ENCODE measurements around the gene MLX.
"Not testable (repeated sequence)": the region's sequence is repeated elsewhere in the genome, so short reads cannot be mapped to it uniquely, and the experiment has no call there.

Gene MLX

DNA sequence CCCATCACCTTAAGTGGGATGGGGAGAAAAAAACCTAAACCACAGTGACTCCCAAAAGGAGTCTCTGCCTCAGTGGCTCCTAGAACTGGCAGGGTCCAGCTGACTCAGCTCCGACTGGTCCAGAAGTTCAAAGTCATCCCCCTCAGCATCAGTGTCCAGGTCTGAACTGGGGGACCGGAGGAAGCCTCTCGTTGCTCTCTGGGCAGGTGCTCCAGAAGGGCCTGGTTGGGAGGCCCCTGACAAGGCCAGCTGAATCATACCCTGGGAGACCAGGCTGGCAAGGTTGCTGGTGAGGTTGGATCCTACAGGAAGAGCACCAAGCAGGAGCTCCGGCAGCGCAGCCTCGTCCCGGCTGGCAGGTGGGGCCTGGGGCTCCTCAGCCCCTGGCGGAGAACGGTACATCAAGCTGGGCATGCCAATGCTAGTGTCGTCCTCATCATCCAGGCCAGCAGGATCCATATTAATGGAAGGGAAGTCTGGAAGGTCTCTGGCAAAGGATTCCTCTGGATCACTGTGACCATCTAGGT, 14.9 kb downstream of the MLX start:
- DNase-seq = no peak

DNA sequence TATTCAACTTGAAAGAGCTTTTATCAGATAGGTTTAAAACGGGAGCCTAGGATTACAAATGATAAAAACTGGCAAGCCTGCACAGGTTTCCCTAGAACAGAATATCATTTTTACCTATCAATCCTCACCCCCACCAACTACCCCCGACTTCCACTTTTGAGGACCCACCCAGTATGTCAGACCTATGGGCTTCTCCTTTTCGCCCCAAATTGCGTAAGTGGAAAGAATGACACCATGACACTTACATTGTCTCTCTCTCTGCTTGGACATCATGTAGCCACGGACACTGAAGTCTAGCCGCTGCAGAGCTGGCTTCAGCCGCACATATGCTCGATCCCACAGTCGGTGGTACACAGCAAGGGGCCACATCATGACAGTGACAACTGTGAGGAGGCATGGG, 18.0 kb downstream of the MLX start:
- DNase-seq = no peak

DNA sequence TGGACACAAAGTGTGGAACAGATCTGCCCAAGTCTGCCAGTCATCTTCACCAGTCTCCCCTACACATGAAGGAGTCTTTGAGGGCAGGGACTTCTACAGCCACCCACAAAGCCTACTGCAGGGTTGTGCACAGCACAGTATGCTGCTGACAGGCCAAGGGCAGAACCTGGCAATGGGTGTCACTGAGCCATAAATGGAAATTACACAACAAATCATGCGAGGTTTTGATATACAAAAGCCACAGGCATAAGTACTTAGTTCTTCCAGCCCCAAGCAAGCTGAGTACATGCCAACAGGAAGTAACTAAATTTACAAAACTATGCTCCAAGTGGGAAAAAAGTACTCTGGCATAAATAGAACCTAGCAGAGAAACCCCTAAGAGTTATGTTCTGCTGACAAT, 18.5 kb downstream of the MLX start:
- DNase-seq = no peak

DNA sequence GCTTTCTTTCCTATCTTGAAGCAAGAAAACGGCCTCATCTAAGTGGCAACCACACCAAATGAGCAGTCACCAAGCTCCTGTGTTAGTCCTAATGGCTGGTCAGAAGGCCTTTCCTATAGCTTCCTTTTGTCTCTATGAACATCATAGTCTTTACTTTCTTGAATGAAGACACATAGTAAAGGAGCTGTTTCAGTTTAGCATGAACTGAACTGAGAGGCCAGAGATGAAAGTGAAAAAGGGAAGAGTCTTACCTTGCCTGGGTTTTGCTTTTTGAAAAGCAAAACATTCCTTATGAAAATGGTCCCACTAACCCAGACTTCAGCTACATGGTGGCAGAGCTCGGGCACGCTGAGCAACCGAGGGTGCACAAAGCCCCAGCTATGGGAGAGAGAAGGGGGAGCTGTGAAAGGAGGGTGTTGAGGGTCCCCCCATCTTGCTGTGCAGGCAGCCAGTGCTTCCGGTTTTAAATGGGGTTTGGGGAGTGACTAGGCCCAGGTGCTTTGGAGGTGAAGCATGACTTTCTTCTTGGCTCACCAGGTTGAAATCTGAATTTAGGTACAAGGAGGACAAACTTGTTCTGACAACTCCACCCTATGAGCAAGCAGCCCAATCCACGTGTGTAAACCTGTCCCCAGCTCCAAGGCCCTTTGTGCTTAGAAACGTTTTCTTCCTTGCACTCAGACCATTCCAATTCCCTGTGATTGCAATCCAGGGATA, 19.8 kb downstream of the MLX start:
- no peak for DNase-seq

DNA sequence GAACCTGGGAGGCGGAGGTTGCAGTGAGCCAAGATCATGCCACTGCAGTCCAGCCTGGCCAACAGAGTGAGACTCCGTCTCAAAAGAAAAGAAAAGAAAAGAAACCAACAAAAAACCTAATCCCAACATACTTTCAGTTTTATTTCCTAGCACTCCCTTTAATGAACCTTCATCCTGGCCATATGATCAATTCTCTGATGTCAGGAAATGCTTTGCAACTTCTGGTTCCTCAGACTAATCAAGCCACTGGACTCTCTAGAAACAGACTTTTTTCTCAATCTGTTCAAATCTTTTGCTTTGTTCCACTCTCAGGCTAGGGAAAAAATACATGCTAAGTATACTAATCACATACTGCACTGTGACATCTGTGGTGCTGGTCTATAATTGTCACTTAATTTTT, 24.0 kb downstream of the MLX start:
- no peak for DNase-seq

DNA sequence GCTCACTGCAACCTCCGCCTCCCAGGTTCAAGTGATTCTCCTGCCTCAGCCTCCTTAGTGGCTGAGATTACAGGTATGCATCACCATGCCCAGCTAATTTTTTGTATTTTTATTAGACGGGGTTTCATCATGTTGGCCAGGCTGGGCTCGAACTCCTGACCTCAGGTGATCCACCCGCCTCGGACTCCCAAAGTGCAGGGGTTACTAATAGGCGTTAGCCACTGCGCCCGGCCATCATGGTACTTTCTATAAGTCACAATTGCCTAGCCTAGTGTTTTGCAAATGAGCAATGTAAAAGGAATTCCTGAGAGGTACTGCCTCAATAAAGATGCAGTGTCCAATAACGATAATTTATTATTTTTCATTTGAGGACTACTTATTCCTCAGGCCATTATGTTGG, 24.5 kb downstream of the MLX start:
- DNase-seq = no peak

DNA sequence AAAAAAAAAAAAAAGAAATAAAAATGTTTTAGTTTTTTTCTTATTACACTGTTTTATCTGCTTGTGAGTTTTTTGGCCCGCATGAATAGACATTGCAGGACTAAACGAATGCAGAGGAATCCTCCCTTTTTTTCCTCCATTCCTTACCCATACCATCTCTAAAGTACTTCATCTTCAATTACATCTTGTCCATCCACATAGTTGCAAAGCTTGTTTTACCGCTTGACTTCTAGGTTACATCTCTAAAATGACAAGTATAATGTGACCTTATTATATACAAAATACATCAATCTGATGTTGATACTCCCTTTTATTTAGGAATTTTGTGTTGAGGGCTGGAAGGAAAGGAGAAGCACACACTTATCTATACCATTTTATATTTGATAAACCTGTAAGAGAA, 29.5 kb downstream of the MLX start:
- DNase-seq = no peak

DNA sequence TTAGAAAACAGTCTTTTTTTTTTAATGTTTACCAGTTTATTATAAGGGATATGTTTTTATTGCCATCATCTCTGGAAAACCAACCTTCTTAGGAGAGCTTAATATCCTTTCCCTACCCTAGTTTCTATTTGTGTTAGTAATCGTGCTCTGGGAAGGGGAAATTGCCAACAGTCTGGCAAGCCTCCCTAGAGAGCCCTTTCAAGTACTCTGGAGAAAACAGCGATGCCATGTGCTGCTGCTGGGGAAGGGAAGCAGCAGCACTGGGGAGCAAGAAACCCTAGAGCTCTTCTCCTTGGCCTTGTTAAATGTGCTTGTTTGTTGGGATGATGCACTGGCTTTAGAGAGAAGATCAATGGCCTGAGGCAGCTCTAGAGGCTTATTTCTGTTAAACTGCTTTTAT, 32.0 kb downstream of the MLX start:
- DNase-seq = peak in 1 of 2 experiments; percentile 6

DNA sequence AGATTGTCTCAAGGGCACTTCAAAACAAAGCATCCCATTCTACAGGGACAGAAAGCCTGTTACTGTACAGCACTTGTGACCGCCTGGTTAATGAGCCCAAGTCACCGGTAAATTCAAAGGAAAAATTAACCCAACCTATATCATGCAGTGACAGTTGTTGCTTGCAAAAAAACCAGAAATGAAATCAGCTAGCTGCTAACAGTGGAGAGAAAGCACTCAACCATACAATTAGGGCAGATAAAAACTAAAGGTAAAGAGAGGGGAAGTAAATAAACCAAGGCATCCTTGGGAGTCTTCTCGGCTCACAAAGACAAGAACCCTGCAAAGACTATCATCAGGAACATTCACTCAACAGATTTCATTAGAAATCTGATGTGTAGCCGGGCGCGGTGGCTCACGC, 36.4 kb downstream of the MLX start:
- no peak for DNase-seq

DNA sequence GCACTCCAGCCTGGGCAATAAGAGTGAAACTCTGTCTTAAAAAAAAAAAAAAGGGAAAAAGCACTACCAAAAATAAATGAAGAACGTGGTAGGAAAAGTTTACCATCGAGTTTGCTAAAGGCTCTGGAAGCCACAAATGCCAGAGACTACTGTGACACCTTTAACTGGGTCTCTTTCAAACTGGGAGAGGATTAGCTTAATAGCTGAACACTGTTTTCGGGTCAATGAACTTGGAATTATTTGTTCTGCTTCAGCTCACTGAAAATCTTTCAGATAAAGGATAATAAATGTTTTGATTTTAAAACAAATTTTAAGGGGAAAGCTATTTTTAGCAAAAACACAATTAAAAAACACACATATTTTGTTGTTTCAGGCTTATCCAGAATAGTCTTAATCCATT, 40.9 kb downstream of the MLX start:
- no peak for DNase-seq

DNA sequence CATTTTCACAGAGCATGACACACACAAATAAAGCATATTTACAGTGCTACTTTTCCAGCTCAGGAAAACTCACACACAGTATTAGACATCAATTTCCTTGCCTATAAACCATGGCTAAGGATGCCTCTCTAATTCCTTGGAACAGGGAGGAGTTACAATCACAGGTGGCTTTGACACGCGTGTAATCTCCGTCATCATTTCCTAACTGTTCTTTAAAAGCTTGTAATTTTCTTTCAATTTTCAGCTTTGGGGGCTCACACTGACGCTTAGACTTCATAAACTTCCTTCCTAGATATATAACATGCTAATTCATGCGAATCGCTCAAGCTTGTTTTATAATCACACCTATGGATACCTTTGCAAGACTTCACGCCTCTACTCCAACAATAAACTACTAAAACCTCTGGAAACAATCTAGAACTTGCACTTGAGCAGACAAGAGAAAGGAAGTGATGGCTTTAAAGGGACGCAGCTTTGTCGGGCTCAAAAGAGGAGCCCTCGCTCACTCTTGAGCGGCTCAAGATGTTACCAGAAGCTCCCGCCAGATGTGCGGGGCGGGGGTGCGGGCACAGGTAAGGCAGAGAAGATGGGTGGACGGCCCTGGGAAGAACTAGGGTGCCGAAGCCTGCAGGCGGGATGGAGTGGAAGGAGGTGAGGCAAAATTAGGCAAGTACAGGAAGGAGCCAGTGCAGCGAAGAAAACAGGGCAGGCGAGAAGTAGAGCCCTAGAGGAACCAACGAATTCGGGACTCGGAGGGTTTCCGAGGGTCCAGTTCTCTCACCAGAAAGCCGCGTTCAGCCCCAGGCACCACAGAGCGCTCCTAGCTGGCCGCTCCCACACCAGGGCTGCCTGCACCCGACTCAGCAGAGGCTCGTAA, 41.6 kb downstream of the MLX start:
- DNase-seq = peak; percentile 28 to 43

DNA sequence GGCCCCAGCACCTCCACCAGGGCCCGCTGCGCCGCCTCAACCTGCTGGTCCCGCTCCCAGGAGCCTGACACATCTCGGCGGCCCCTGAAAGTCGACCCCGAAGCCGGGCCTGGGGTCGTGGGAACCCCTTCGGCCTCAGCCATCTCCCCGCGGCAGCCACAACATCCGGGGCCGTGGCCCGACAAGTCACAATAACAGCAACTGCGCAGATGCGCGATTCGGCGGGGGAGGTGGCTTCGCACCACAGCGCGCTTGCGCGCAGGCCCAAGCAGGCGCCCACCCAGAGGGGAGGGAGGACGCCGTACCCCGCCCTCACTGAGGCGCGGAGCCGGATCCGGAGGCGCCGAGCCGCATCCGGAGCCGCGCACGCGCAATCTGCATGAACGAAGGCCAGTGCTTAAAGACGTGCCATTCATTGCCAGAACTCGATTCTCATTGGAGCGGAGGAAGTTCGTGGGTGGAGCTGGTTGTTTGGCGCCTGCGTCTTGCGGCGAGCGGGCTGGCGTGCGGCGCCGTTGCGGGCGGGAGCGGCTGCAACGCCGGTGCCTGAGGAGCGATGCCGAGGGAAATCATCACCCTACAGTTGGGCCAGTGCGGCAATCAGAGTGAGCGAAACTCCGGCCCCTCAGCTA, 42.4 kb downstream of the MLX start, which contains the start of the genes RETREG3 and TUBG1:
Gene RETREG3, minus strand, starts transcription at position 193 of the 632 bp plus-strand sequence. Its CDS starts 50 bp downstream, at position 143.
Gene TUBG1, plus strand, starts transcription at position 502 of the 632 bp plus-strand sequence. Its CDS starts 55 bp downstream, at position 557.
- peak; percentile 98 for DNase-seq

DNA sequence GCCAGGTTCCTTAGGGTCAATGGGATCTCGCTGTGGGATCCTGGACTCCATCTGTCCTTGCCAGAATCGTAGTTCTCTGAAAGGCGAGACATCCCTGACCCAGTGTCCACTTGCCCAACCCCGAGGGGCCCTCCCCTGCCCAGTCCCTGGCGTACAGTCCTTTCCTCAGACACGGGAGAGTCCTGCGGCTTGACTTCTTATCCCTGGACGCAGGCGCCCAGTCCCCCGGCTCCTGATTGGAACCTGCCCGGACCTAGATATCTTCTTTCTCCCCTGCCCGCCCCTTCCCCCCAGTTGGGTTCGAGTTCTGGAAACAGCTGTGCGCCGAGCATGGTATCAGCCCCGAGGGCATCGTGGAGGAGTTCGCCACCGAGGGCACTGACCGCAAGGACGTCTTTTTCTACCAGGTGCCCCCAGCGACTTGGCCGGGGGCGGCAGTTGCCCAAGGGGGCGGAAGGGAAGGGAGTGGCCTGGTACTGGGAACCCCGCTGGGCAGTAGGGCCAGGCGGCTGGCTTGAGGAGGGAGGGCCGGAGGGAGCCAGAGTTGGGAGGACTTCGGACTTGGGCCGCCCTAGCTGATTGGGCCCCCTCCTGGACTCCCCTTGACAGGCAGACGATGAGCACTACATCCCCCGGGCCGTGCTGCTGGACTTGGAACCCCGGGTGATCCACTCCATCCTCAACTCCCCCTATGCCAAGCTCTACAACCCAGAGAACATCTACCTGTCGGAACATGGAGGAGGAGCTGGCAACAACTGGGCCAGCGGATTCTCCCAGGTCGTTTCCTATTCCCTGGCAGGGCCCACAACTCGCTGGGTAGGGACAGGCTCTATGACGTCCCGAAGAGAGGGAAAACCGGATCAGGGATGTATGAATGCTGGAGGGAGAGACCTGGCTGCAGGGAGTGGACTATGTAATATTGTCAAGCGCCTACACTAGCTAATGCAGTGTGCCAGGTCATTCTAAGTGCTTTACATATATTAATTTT, 43.2 kb downstream of the MLX start:
- DNase-seq = not testable (repeated sequence)

DNA sequence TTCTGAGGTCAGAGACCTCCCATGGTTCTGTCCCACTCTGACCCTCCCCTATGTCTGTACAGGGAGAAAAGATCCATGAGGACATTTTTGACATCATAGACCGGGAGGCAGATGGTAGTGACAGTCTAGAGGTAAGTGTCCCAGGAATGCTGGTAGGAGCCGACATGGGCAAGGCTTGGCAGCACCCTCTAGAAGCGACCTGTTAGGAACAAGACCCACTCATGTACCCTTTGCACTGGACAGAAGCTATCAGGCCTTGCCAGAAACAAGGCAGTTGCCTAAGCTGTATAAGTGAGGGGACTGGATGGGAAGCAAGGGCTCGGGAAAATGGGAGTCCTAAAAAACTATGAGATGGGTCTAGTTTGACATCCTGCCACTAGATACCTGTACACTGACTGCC, 45.1 kb downstream of the MLX start:
- DNase-seq = no peak

DNA sequence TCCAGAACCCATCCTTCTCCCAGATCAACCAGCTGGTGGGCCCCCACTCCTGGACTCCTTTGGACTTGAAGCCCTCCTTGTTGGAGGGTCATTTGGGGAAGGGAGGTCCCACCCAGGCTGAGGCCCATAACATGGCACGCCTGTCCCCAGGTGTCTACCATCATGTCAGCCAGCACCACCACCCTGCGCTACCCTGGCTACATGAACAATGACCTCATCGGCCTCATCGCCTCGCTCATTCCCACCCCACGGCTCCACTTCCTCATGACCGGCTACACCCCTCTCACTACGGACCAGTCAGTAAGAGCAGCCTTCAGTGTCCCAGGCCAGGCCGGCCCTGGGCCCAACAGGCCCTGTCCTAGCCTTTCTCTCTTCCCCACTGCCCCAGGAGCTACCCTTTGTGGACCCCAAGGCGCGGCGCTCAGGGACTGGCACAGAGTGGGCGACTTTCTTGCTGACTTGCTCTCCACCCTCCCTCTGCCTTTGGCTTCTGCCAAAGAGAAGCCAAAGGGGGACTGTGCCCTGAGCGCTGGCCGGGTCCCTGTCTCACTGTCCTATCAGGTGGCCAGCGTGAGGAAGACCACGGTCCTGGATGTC, 46.9 kb downstream of the MLX start:
- DNase-seq = no peak

DNA sequence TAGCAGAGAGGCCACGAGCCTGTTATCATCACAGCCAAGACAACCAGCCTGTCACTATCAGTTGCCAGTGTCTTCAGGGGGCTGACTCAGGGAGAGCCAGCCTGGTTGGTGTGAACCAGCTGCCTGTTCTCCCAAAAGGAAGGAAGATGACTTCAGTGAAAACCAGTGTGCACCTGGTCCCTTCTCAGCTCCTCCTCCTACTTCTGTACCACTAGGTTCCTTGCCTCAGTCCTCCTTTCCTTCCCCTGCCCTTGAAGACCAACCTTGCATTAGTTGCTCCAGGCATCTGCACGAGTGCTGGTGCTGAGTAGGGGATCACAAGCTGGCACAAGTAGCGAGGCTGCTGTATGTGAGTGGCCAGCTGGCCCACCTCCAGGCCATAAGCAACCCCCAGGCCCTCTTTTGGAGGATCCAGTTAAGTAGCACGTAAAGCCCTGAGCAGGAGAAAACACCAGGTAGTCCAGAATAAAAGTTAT, 51.1 kb downstream of the MLX start:
- no peak for DNase-seq

DNA sequence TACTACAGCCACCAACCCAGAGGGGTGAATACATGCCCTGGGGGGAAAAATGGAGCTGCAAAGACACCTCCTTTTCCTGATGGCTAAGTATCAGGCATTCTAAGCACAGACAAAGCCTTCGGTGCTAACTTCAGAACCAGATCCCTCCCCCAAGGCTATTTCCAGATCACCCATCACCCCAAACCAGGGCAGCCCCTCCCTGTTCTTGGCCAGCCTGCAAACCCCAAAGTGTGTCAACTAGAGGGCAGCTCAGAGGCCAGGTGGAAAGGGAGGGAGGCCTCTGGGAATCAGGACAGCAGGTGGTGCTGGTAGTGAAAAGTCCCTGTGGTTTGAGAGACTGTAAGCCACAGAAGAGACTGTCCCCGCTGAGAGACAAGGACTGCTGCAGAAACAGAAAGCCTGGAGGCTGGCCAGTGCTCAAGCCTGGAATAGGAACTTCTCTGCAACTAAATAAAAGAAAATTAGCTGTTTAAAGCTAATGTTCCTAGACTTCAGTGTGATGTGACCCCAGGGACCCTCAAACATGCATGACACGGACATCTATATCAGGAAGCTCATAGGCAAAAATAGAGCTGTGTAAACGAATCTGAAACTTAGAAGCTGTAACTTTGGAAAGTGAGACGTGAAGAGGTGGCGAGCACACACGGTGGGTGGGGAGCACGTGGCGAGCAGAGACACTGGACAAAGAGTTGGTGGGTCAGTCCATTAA, 51.7 kb downstream of the MLX start:
- DNase-seq = no peak

DNA sequence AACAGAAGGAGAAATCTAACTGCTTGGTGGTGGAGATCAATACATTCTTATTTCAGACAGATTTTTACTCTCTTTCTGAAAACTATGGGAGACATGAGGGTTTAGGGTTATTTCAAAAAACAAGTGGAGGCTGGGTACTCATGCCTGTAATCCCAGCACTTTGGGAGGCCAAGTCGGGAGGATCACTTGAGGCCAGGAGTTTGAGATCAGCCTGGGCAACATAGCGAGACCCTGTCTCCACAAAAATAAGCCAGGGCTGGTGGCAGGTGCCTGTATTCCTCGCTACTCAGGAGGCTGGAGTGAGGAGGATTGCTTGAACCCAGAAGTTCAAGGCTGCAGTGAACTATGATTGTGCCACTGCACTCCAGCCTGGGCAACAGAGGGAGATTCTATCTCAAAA, 55.1 kb downstream of the MLX start:
- DNase-seq = not testable (repeated sequence)
